SU-DHL-6 (cell line): Measurements from ENCODE around the gene GPR137.

ENCODE experiments used
- H2AFZ ChIP-seq: fragments of 200-600 bp; sonication (generic); 2 replicates; pipeline ENCODE4 v1.6.1; 2014; ENCODE audit warnings: low read depth, mild to moderate bottlenecking, moderate library complexity, mixed read lengths, antibody characterized with exemption, low read length; ENCODE audit not compliant: severe bottlenecking
- H3F3A ChIP-seq: fragments of 200-600 bp; shearing (Covaris generic); 2 replicates; pipeline ENCODE4 v1.6.0; 2016; ENCODE audit warnings: antibody characterized with exemption, mild to moderate bottlenecking; ENCODE audit not compliant: insufficient read depth
- H3K27ac ChIP-seq: fragments of 200-600 bp; sonication (generic); 2 replicates; pipeline ENCODE4 v1.5.1; 2016; ENCODE audit warnings: low read depth, mild to moderate bottlenecking, low read length, moderate library complexity, mixed read lengths
- H3K27me3 ChIP-seq: fragments of 200-600 bp; sonication (generic), shearing (Covaris generic); 2 replicates; pipeline ENCODE4 v1.6.0; 2014; ENCODE audit warnings: mild to moderate bottlenecking, low read length
- H3K36me3 ChIP-seq: fragments of 200-600 bp; sonication (generic); 2 replicates; pipeline ENCODE4 v1.6.1; 2014; ENCODE audit warnings: mild to moderate bottlenecking, low read length, mixed read lengths
- H3K4me2 ChIP-seq: fragments of 300-600, 200-600 bp; shearing (Covaris generic), sonication (generic); 2 replicates; pipeline ENCODE4 v1.6.0; 2014; ENCODE audit warnings: low read length, low read depth, mild to moderate bottlenecking; ENCODE audit not compliant: poor library complexity, severe bottlenecking
- H3K4me3 ChIP-seq: fragments of 200-600 bp; sonication (generic); 2 replicates; pipeline ENCODE4 v1.5.1; 2014; ENCODE audit warnings: antibody characterized with exemption, low read length, mild to moderate bottlenecking, mixed read lengths; ENCODE audit not compliant: insufficient read depth, poor library complexity, severe bottlenecking
- H3K79me2 ChIP-seq: fragments of 200-600 bp; sonication (generic); 2 replicates; pipeline ENCODE4 v1.6.1; 2014; ENCODE audit warnings: mild to moderate bottlenecking, low read length, moderate library complexity; ENCODE audit not compliant: insufficient read depth
- H3K9ac ChIP-seq: fragments of 200-600 bp; sonication (generic); 2 replicates; pipeline ENCODE4 v1.7.0; 2014; ENCODE audit warnings: mild to moderate bottlenecking, low read length
- H3K9me2 ChIP-seq: fragments of 200-600 bp; sonication (generic); replicated peaks from 2 replicates; pipeline ENCODE4 v1.6.1; 2014; ENCODE audit warnings: low read length; ENCODE audit not compliant: insufficient read depth
- H3K9me3 ChIP-seq: fragments of 200-600 bp; sonication (generic); 2 replicates; pipeline ENCODE4 v1.6.1; 2014; ENCODE audit warnings: low read length, mixed read lengths; ENCODE audit not compliant: insufficient read depth
- H4K20me1 ChIP-seq: fragments of 200-600 bp; sonication (generic); 2 replicates; pipeline ENCODE4 v1.6.1; 2014; ENCODE audit warnings: low read depth, mild to moderate bottlenecking, antibody characterized with exemption, low read length, moderate library complexity, mixed read lengths
- CTCF ChIP-seq: fragments of 200-600 bp; sonication (generic); IDR thresholded peaks from one replicate; pipeline ENCODE4 v1.5.1; 2017; ENCODE audit warnings: antibody characterized with exemption, mild to moderate bottlenecking, low read length, moderate library complexity; ENCODE audit not compliant: insufficient read depth, poor library complexity, severe bottlenecking
- EZH2phosphoT487 ChIP-seq: fragments of 200-600 bp; sonication (generic), shearing (Covaris generic); conservative IDR thresholded peaks from 2 replicates; pipeline ENCODE4 v1.6.1; 2018; ENCODE audit warnings: mild to moderate bottlenecking, antibody characterized with exemption, low read length, moderate library complexity, mixed read lengths

Gene GPR137

DNA sequence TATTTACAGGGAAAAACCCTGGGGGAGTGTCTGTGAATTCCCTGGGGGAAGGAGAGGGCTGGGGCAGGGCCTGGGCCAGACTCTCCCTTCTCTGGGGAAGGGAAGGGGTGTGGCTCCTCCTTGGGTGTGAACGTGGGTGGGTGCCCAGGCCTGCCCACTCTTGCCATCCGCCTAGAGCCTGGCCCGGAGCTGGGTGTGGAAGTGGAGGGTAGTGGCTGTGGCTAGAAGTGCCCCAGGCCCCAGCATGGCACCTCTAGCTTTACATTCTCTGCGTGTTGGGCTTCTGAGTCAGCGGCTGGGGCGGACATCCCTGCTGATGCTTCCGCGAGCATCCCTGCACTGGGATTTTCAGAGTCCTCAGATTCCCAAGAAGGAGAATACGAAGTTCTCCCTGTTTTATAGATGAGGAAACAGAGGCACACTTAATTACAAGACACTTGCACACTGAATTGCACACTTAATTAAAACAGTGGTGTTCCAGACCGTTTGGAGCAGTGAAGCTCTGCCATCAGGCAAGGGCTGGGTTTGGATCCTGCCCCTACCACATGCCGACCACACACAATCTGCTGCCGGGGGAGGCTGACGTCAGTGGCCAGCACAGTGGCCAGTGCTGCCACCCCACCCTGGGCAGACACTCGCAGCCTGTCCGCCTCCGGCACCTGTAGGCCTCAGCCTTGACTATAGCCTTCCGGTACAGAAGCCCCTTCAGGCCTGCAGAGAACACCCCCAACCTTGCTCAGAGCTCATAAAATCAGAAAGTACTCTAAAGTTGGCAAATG is 8.8 kb upstream of the GPR137 start:
- Histone ChIP-seq H2AFZ (no peak overlapping the region), H3K4me3 (no peak overlapping the region), H3K27me3 (no peaks in the 10 kb centered on the region), H3K79me2 (no peaks in the 10 kb centered on the region), H3K9me3 (no peaks in the 10 kb centered on the region), H3K4me2 (no peak overlapping the region), H3K9me2 (no peaks in the 10 kb centered on the region), H4K20me1 (no peaks in the 10 kb centered on the region), H3K27ac (no peak overlapping the region), H3F3A (peaks cover 7% of the 10 kb centered on the region; the same call in 1 of the 2 replicates), H3K36me3 (no peaks in the 10 kb centered on the region), H3K9ac (no peak overlapping the region)
- TF ChIP-seq EZH2phosphoT487 (no peak), CTCF (no peak)

DNA sequence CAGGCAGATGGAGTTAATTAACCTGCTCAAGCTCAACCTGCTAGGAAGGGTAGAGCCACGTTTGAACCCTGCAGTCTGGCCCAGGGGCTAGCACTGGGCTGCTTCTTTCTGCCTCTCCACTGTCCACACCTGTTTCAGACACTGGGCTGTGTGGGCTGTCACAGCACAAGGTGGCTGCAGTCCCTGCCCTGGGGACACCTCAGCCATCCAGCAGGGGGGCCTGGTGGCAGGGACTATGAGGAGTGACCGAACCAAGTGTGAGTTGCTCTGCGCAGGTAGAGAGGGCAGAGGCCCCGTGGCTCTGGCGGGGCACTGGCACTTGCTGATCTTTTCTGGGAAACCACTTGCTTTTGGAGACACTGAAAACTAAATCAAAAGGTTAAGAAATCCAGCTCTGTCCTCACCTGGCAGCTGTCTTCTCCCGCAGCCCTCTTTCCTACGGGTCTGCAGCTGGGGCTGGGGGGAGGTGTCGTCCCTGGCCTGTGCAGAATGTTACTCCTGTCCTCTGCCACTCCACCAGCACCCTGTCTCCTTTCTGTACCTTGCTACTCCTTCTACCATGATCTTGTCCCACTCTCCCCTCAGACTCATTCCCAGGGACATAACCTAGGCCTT is 7.0 kb upstream of the GPR137 start:
- no peaks in the 10 kb centered on the region for H3K9me3 ChIP-seq
- H3K79me2 ChIP-seq = 0 out of 2 replicates have a peak, but pooled peaks cover 4% of the 10 kb centered on the region
- H3K4me3 ChIP-seq = no peak overlapping the region
- H3F3A ChIP-seq = no peaks in the 10 kb centered on the region
- H3K9ac ChIP-seq = no peak overlapping the region
- no peak overlapping the region for H3K4me2 ChIP-seq
- no peaks in the 10 kb centered on the region for H4K20me1 ChIP-seq
- no peak overlapping the region for H3K27ac ChIP-seq
- H3K36me3 ChIP-seq = no peaks in the 10 kb centered on the region
- H3K27me3 ChIP-seq = no peaks in the 10 kb centered on the region
- no peaks in the 10 kb centered on the region for H3K9me2 ChIP-seq
- no peak overlapping the region for H2AFZ ChIP-seq
- TF ChIP-seq EZH2phosphoT487 (no peak), CTCF (no peak)

DNA sequence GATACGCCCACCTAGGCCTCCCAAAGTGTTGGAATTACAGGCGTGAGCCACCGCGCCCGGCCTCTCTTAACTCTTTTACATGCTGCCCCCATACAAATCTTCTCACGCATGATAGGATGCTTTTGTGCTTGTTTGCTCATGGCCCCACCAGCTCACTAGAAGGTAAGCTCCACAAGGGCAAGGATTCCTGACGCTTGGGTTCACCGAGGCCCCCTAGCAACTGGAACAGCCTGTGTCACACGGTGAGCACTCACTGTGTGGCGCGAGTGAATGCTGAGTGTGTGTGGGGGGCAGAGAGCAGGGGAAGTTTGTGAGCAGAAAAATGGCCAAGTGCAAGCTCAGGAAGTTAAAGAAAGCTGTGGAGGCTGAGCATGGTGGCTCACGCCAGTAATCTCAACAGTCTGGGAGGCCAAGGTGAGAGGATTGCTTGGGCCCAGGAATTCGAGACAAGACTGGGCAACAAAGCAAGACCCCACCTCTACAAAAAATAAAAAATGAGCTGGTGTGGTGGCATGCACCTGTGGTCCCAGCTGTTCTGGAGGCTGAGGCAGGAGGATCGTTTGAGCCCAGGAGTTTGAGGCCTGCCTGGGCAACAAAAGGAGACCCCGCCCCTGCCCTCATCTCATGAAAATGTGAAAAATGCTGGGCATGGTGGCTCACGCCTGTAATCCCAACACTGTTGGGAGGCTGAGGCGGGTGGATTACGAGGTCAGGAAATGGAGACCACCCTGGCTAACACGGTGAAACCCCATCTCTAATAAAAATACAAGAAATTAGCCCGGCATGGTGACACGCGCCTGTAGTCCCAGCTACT is 3.5 kb upstream of the GPR137 start:
- Histone ChIP-seq H3F3A (peaks cover 4% of the 10 kb centered on the region; the same call in 1 of the 2 replicates), H2AFZ (no peak overlapping the region), H3K27ac (no peak overlapping the region), H3K36me3 (no peaks in the 10 kb centered on the region), H3K27me3 (no peaks in the 10 kb centered on the region), H3K79me2 (0 out of 2 replicates have a peak, but pooled peaks cover 4% of the 10 kb centered on the region), H3K4me2 (no peak overlapping the region), H3K4me3 (no peak overlapping the region), H3K9me2 (no peaks in the 10 kb centered on the region), H4K20me1 (no peaks in the 10 kb centered on the region), H3K9ac (no peak overlapping the region), H3K9me3 (no peaks in the 10 kb centered on the region)
- TF ChIP-seq CTCF (no peak), EZH2phosphoT487 (no peak)
